Thyroid gland (tissue), 4 donors: ENCODE results near the gene AKAP12. TPM values are rescaled to one million over a fixed set of nuclear protein-coding genes. Genes with fewer than 3 reads are reported as not detected.

Experiments
- DNase-seq, 2 donors: peaks; one replicate each; pipeline ENCODE4 v3.0.0-alpha.2; 2019
- H3K27ac ChIP-seq, 3 donors: fragments of 200-600 bp; sonication (generic); 1 replicate in 2 of 3; 2 replicates in 1 of 3; pipeline ENCODE4 v1.5.1; 2016 to 2019; ENCODE audit warnings: mild to moderate bottlenecking in 1 of 3, moderate library complexity in 1 of 3
- H3K27me3 ChIP-seq: fragments of 200-600 bp; sonication (generic); one replicate; pipeline ENCODE4 v1.5.1; 2019
- H3K36me3 ChIP-seq, 2 donors: fragments of 200-600 bp; sonication (generic); one replicate each; pipeline ENCODE4 v1.5.1; 2016 to 2019
- H3K4me1 ChIP-seq, 2 donors: fragments of 200-600 bp; sonication (generic); one replicate each; pipeline ENCODE4 v1.5.1; 2017 to 2019
- H3K4me3 ChIP-seq, 3 donors: fragments of 200-600 bp; sonication (generic); replicated peaks in 1 of 3; 1 replicate in 2 of 3; 2 replicates in 1 of 3; pipeline ENCODE4 v1.5.1; 2016; ENCODE audit warnings: mild to moderate bottlenecking in 1 of 3
- H3K9me3 ChIP-seq: fragments of 200-600 bp; sonication (generic); one replicate; pipeline ENCODE4 v1.5.1; 2017
- POLR2A ChIP-seq, 2 donors: fragments of 450-650 bp; IDR thresholded peaks; one replicate each; pipeline ENCODE4 v1.6.1; 2017; ENCODE audit warnings: antibody characterized with exemption in 2 of 2, mild to moderate bottlenecking in 2 of 2, moderate library complexity in 1 of 2
- WGBS, 2 donors: methylation state at CpG; one replicate each; pipeline ENCODE4 v1.1.5; 2017; 5-methylcytosine and 5-hydroxymethylcytosine counted together
- intact Hi-C: fragments of 100-400 bp; cut with DNase I; formaldehyde crosslinking; loops from one replicate; pipeline ENCODE4 v1.15.1; 2023
- total RNA-seq, 4 donors: library from RNA; depleted of rRNA; stranded (reverse); fragments of >200 nt; gene quantifications; one replicate each; pipeline ENCODE4 v1.2.3, GENCODE V29; 2016
- TF ChIP-seq, protein P1 (sequence below), 6 experiments: fragments of 200-600 bp in 3 of 6; fragments of 450-650 bp in 3 of 6; sonication (generic) in 3 of 6; IDR thresholded peaks; one replicate each; pipeline ENCODE4 v1.5.1; 2016 to 2019; ENCODE audit warnings: antibody characterized with exemption in 6 of 6, mild to moderate bottlenecking in 2 of 6, inconsistent platforms in 1 of 6, moderate library complexity in 1 of 6

The AKAP12 gene
- total RNA-seq, 4 donors from 2014 or later = 50.7 to 108 (median 79.4) TPM

DNA sequence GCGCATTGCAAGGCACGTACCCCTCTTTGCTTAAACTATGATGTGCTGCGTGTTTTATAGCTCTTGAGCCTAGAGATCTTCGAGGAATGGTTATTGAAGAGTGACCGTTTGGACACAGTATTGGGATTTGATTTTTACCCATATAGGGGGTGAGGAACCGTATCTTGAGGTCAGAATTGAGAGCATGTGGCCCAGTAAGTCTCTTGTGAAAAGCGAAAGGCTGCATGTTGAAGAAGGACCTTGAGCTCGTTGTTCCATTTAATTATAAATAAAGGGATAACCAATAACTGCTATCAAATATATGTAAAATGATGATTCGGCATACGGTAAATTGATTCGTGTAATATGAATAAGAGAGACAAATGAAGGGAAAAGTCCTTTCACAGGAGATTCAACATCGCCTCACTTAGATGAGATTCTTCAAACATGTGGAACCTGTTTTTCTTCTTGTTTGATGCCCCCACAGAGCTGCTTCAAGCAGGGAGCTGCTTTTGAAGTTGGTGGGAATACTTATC lies 66.6 kb downstream of the AKAP12 start:
- Histone ChIP-seq H3K4me1 (peaks cover 20 to 41% of the 10 kb centered on the region in 2 donors), H3K9me3 (no peaks in the 10 kb centered on the region), H3K27ac (peak overlapping the region in 1 of 3 donors; percentile 33), H3K4me3 (no peak overlapping the region), H3K36me3 (no peaks in the 10 kb centered on the region), H3K27me3 (no peaks in the 10 kb centered on the region)
- TF ChIP-seq, protein P1, sequence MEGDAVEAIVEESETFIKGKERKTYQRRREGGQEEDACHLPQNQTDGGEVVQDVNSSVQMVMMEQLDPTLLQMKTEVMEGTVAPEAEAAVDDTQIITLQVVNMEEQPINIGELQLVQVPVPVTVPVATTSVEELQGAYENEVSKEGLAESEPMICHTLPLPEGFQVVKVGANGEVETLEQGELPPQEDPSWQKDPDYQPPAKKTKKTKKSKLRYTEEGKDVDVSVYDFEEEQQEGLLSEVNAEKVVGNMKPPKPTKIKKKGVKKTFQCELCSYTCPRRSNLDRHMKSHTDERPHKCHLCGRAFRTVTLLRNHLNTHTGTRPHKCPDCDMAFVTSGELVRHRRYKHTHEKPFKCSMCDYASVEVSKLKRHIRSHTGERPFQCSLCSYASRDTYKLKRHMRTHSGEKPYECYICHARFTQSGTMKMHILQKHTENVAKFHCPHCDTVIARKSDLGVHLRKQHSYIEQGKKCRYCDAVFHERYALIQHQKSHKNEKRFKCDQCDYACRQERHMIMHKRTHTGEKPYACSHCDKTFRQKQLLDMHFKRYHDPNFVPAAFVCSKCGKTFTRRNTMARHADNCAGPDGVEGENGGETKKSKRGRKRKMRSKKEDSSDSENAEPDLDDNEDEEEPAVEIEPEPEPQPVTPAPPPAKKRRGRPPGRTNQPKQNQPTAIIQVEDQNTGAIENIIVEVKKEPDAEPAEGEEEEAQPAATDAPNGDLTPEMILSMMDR (IDR thresholded peaks at IDR 0.05) = no peak
- TF ChIP-seq POLR2A (IDR thresholded peaks at IDR 0.05) = no peak
- DNase-seq = no peak
- 66 to 70% methylated on average over 12 of the region's 12 CpGs for WGBS, 2 donors
- intact Hi-C loops = no loop called here

DNA sequence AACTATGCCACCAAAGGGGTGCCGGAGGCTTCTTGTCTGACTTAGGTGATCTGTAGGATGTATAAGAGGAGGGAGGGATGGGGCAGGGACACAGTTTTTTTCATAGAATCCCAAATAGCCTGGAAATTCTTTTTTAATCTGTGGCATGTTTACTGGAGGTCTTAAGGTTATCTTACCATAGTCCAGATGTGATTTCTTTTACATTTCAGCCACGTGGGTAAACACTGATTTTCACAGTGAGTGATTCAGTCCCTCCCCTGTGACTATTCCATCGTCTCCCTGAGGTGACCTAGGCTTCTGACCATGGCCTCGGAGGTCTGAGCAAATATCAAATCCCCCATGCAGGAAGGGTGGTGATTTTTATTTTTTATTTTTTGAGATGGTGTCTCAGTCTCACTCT lies 67.7 kb downstream of the AKAP12 start:
- TF ChIP-seq POLR2A (IDR thresholded peaks at IDR 0.05) = no peak
- TF ChIP-seq, protein P1 (IDR thresholded peaks at IDR 0.05) = no peak
- H3K4me3 ChIP-seq = no peak overlapping the region
- 50 to 61% methylated on average over 4 of the region's 4 CpGs for WGBS, 2 donors
- no peaks in the 10 kb centered on the region for H3K27me3 ChIP-seq
- DNase-seq = no peak
- peaks cover 20 to 41% of the 10 kb centered on the region in 2 donors for H3K4me1 ChIP-seq
- H3K27ac ChIP-seq = peak overlapping the region in 1 of 3 donors; percentile 34
- H3K9me3 ChIP-seq = no peaks in the 10 kb centered on the region
- intact Hi-C loops = no loop called here
- H3K36me3 ChIP-seq = no peaks in the 10 kb centered on the region

DNA sequence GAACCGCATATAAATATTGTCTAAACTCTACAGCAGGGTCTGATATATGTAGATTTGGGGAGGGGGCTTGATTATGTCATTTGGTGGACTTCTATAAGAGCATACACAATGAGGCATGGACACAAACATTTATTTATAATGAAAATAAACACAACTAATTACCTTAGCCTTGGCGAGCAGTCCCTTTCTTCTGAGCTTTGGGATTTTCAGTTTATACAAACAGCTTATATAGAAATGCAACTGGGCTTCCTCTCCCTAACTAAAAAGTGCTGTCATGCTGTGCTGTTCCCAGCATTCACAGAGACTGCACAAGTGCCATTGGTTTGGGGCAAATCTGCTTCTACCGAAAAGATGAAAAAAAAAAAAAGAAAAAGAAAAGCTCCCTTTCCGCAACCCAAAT lies 69.9 kb downstream of the AKAP12 start:
- no peaks in the 10 kb centered on the region for H3K27me3 ChIP-seq
- H3K4me3 ChIP-seq = no peak overlapping the region
- 68 to 70% methylated on average over 4 of the region's 4 CpGs for WGBS, 2 donors
- TF ChIP-seq, protein P1 (IDR thresholded peaks at IDR 0.05) = no peak
- TF ChIP-seq POLR2A (IDR thresholded peaks at IDR 0.05) = no peak
- no peaks in the 10 kb centered on the region for H3K9me3 ChIP-seq
- no peak overlapping the region for H3K27ac ChIP-seq
- no peaks in the 10 kb centered on the region for H3K36me3 ChIP-seq
- intact Hi-C loops = no loop called here
- DNase-seq = no peak
- H3K4me1 ChIP-seq = peaks cover 20 to 41% of the 10 kb centered on the region in 2 donors

DNA sequence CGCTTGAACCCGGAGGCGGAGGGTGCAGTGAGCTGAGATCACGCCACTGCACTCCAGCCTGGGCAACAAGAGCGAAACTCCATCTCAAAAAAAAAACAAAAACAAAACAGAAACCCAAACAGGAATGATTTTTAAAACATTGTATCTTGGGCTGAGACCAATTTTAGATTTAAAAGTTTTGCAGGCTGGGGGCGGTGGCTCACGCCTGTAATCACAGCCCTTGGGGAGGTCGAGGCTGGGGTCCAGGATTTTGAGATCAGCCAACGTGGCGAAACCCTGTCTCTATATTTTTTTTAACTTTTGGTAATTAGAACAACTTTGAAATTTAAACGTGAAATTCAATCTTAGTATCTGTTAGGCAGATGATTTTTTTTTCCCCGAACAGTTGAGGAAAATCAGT lies 70.5 kb downstream of the AKAP12 start:
- no peaks in the 10 kb centered on the region for H3K9me3 ChIP-seq
- WGBS, 2 donors = 80 to 86% methylated on average over 12 of the region's 12 CpGs
- no peaks in the 10 kb centered on the region for H3K27me3 ChIP-seq
- no peak overlapping the region for H3K27ac ChIP-seq
- DNase-seq = no peak
- no peak for TF ChIP-seq POLR2A (IDR thresholded peaks at IDR 0.05)
- TF ChIP-seq, protein P1 (IDR thresholded peaks at IDR 0.05) = no peak
- H3K4me1 ChIP-seq = peaks cover 20 to 41% of the 10 kb centered on the region in 2 donors
- no peak overlapping the region for H3K4me3 ChIP-seq
- H3K36me3 ChIP-seq = no peaks in the 10 kb centered on the region
- intact Hi-C loops = no loop called here

GRCh38 chr6:151310852-151311767 lies 71.3 kb downstream of the AKAP12 start:
- no peak for DNase-seq
- H3K27me3 ChIP-seq = no peaks in the 10 kb centered on the region
- TF ChIP-seq POLR2A (IDR thresholded peaks at IDR 0.05) = no peak
- TF ChIP-seq, protein P1 (IDR thresholded peaks at IDR 0.05) = no peak
- no peak overlapping the region for H3K4me3 ChIP-seq
- no peaks in the 10 kb centered on the region for H3K9me3 ChIP-seq
- WGBS, 2 donors = 84 to 87% methylated on average over 14 of the region's 14 CpGs
- H3K27ac ChIP-seq = no peak overlapping the region
- no peaks in the 10 kb centered on the region for H3K36me3 ChIP-seq
- H3K4me1 ChIP-seq = peaks cover 20 to 35% of the 10 kb centered on the region in 2 donors
- intact Hi-C loops = no loop called here
